Tibial artery (tissue), 4 donors: ENCODE measurements around the gene TJP3.

Source experiments
- DNase-seq, 2 donors: peaks; one replicate each; pipeline ENCODE4 v3.0.0-alpha.2; 2019
- H3K27ac ChIP-seq, 2 donors: fragments of 200-600 bp; sonication (generic) in 1 of 2; 1 replicate in 1 of 2; 2 replicates in 1 of 2; pipeline ENCODE4 v1.5.1; 2018 to 2019; ENCODE audit warnings: mild to moderate bottlenecking in 1 of 2
- H3K27me3 ChIP-seq, 2 donors: fragments of 200-600 bp; sonication (generic) in 1 of 2; one replicate each; pipeline versions ENCODE4 v1.5.1 to v1.6.0; 2016 to 2019
- H3K36me3 ChIP-seq, 3 donors: fragments of 200-600 bp; sonication (generic) in 2 of 3; one replicate each; pipeline ENCODE4 v1.5.1; 2016 to 2019; ENCODE audit warnings: mild to moderate bottlenecking in 2 of 3
- H3K4me1 ChIP-seq, 4 donors: fragments of 200-600 bp; sonication (generic) in 2 of 4; 1 replicate in 3 of 4; 2 replicates in 1 of 4; pipeline ENCODE4 v1.5.1; 2016 to 2019
- H3K4me3 ChIP-seq, 2 donors: fragments of 200-600 bp; sonication (generic) in 1 of 2; 1 replicate in 1 of 2; 2 replicates in 1 of 2; pipeline ENCODE4 v1.5.1; 2018 to 2019; ENCODE audit warnings: mild to moderate bottlenecking in 2 of 2
- H3K9me3 ChIP-seq, 3 donors: fragments of 200-600 bp; sonication (generic) in 1 of 3; one replicate each; pipeline ENCODE4 v1.5.1; 2016 to 2019
- CTCF ChIP-seq, 2 experiments: fragments of 200-600 bp in 1 of 2; fragments of 450-650 bp in 1 of 2; IDR thresholded peaks; one replicate each; pipeline ENCODE4 v1.5.1; 2017 to 2019; ENCODE audit warnings: antibody characterized with exemption in 2 of 2, mild to moderate bottlenecking in 1 of 2, moderate library complexity in 1 of 2
- intact Hi-C: fragments of 100-400 bp; cut with DNase I; formaldehyde crosslinking; loops from one replicate; pipeline ENCODE4 v1.15.0; 2023; ENCODE audit warnings: low total_unique reads

TJP3 gene

GRCh38 chr19:3782330-3782729 lies 74.1 kb downstream of the TJP3 start:
- H3K4me1 ChIP-seq, result peaks cover 0 to 13% (median 0%) of the 10 kb centered on the region in 4 donors
- no peak overlapping the region for H3K4me3 ChIP-seq
- peaks cover 0 to 76% of the 10 kb centered on the region in 2 donors for H3K27me3 ChIP-seq
- no peaks in the 10 kb centered on the region for H3K36me3 ChIP-seq
- no peak overlapping the region for H3K27ac ChIP-seq
- peaks cover 0 to 27% (median 24%) of the 10 kb centered on the region in 3 donors for H3K9me3 ChIP-seq
- no peak for DNase-seq
- TF ChIP-seq CTCF (IDR thresholded peaks at IDR 0.05), result no peak
- intact Hi-C loops, result no loop called here

GRCh38 chr19:3782903-3783302 lies 74.7 kb downstream of the TJP3 start:
- peaks cover 0 to 71% of the 10 kb centered on the region in 2 donors for H3K27me3 ChIP-seq
- DNase-seq, result no peak
- no peak overlapping the region for H3K27ac ChIP-seq
- peaks cover 0 to 13% (median 0%) of the 10 kb centered on the region in 4 donors for H3K4me1 ChIP-seq
- H3K9me3 ChIP-seq, result peaks cover 0 to 27% (median 24%) of the 10 kb centered on the region in 3 donors
- intact Hi-C loops, result no loop called here
- no peak for TF ChIP-seq CTCF (IDR thresholded peaks at IDR 0.05)
- H3K4me3 ChIP-seq, result no peak overlapping the region
- H3K36me3 ChIP-seq, result no peaks in the 10 kb centered on the region

GRCh38 chr19:3783660-3784584 lies 75.7 kb downstream of the TJP3 start:
- H3K27ac ChIP-seq, result no peak overlapping the region
- peaks cover 0 to 27% (median 24%) of the 10 kb centered on the region in 3 donors for H3K9me3 ChIP-seq
- intact Hi-C loops, result no loop called here
- H3K4me1 ChIP-seq, result peaks cover 0 to 13% (median 0%) of the 10 kb centered on the region in 4 donors
- TF ChIP-seq CTCF (IDR thresholded peaks at IDR 0.05), result no peak
- DNase-seq, result no peak
- peaks cover 0 to 62% of the 10 kb centered on the region in 2 donors for H3K27me3 ChIP-seq
- no peaks in the 10 kb centered on the region for H3K36me3 ChIP-seq
- H3K4me3 ChIP-seq, result no peak overlapping the region

- peaks cover 0 to 27% (median 24%) of the 10 kb centered on the region in 3 donors for H3K9me3 ChIP-seq
- H3K27me3 ChIP-seq, result peaks cover 0 to 57% of the 10 kb centered on the region in 2 donors
- no peak overlapping the region for H3K4me3 ChIP-seq
- DNase-seq, result no peak
- intact Hi-C loops, result no loop called here
- no peak overlapping the region for H3K27ac ChIP-seq
- no peaks in the 10 kb centered on the region for H3K36me3 ChIP-seq
- H3K4me1 ChIP-seq, result peaks cover 0 to 13% (median 0%) of the 10 kb centered on the region in 4 donors
- no peak for TF ChIP-seq CTCF (IDR thresholded peaks at IDR 0.05)
Measured at GRCh38 chr19:3784607-3785450, 76.6 kb downstream of the TJP3 start.

- no peak for TF ChIP-seq CTCF (IDR thresholded peaks at IDR 0.05)
- Histone ChIP-seq H3K27ac (no peak overlapping the region), H3K9me3 (peaks cover 0 to 24% (median 24%) of the 10 kb centered on the region in 3 donors), H3K4me3 (no peak overlapping the region), H3K36me3 (no peaks in the 10 kb centered on the region), H3K27me3 (peaks cover 0 to 62% of the 10 kb centered on the region in 2 donors), H3K4me1 (peaks cover 0 to 13% (median 0%) of the 10 kb centered on the region in 4 donors)
- DNase-seq, result no peak
- intact Hi-C loops, result no loop called here
Measured at GRCh38 chr19:3785451-3785937, 77.3 kb downstream of the TJP3 start.
